GM19397 (cell line): ENCODE results near the gene TRDN.
"Not testable (repeated sequence)": the region's sequence is repeated elsewhere in the genome, so short reads cannot be mapped to it uniquely, and the experiment has no call there.

Source experiments
- ATAC-seq: cut with Tn5 transposase; IDR thresholded peaks from one replicate; pipeline ENCODE4 v1.9.1; 2021; ENCODE audit warnings: mild to moderate bottlenecking, moderate library complexity; ENCODE audit not compliant: unreplicated experiment

The TRDN gene

DNA sequence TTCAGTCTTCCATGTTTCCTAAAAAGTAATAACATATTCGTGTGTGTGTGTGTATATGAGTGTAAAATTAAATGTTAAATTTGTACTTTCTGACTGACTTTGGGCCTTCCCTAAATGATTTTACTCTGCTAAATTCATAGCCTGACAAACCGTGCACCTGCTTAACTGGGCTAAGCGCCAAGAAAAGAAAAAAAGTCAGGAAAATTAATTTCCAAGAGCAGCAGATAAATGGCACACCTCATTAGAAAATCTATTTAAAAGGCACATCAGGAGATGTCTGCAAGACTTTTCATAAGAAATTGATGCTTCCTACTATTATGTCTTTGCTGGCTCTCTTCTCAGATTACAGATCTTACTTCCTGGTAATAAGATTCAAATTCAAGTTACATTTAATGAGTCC lies 72.4 kb downstream of the TRDN start:
- no peak for ATAC-seq

DNA sequence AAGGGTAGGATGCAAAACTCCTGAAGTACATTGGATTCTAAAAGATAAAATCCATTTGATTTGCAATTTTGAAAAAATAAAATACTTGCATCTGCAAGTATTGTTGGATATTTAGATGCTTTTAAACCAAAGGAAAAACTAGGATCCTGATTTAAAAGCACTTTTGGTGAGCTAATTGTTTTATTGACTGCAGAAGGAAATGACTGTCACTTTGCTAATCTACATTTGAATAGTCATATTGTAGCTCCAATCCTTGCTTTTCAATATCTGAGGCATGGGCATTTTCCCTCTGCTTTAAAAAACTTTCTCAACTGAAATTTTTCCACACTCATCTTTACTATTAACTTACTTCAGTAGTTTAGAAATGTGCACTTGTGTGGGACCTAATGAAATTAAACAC lies 74.1 kb downstream of the TRDN start:
- ATAC-seq = no peak

DNA sequence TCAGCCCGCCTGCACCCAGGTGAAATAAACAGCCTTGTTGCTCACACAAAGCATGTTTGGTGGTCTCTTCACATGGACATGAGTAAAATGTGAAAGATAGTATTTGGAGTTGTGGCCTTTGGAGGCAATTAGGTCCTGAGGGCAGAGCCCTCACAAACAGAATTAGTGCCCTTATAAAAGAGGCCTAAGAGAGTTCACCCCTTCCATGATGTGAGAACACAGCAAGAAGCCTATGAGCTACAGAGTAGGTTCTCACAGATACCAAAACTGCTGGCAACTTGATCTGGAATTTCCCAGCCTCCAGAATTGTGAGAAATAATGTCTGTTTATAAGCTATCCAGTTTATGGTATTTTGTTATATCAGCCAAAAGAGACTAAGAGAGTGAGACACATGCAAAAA lies 74.5 kb downstream of the TRDN start:
- no peak for ATAC-seq

DNA sequence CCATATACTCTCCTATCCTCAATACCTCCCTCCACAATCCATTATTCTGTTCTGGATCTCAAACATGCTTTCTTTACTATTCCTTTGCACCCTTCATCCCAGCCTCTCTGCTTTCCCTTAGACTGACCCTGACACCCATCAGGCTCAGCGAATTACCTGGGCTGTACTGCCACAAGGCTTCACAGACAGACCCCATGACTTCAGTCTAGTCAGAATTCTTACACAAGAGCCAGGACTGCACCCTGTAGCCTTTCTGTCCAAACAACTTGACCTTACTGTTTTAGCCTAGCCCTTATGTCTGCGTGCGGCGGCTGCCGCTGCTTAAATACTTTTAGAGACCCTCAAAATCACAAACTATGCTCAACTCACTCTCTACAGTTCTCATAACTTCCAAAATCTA lies 76.9 kb downstream of the TRDN start:
- ATAC-seq = not testable (repeated sequence)

DNA sequence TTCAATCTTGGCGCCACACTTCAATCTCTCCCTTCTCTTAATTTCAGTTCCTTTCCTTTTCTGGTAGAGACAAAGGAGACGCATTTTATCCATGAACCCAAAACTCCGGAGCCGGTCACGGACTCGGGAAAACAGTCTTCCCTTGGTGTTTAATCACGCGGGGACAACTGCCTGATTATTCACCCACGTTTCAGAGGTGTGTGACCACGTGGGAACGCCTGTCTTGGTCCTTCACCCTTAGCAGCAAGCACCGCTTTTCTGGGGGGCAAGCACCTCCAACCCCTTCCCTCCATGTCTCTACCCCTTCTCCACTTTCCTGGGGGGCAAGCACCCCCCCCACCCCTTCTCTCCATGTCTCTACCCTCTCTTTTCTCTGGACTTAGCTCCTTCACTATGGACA lies 79.3 kb downstream of the TRDN start:
- not testable (repeated sequence) for ATAC-seq

DNA sequence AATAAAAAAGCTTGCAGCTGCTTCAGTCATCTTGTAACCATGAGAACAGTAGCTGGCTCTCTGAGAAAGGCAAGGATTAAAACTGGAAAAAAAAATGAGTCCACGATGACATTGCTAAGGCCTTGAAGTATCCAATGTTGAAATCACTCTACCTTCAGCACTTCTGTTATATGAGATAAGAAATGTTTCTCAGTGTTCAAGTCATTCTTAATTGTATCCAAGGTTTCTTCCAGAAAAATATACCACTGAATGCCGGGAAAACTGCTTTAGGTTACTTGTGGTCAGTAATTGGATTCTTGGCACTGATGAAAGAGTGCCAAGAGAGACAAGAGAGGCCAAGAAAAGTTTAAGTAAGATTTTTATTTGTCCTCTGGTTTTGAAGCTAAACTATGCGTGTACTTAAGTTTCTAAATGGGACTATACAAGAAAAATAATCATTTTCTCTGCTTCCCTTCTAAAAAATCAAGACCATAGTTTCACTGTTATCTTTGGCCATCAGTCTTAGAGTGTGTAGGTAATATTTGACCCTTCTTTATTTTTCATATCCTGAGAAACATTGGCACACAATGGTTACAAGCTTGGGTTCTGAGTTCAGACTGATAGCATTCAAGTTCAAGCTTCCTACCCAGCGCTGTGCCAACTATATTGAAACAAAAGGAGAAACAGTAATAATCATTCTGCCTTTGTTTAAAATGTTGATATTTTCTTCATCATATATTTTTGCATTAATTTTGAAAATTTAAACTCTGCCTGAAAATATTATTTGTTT lies 84.6 kb downstream of the TRDN start:
- no peak for ATAC-seq

DNA sequence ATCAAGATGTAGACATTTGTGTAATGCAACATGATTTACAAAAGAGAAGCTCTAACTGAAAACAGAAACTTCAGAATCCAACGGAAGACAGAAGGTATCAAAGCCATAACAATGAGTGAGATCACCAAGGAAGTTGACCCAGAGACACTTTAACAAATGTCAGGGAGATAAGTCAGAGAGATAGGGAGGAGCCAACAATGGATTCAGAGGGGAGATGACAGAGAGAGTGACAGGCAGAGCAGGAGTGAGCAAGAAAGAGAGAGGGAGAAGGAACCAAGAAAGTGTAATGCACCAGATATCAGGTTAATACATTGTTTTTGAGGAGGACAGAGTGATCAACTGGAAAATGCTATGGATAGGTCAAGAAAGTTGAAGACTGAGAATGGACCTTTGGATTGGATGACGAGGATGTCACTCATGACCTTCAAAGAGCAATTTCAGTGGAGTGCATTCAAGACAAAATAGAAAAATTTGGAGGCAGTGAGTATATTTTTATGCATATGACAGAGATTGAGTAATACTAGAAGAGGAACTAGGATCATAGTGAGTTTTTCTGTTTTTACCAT lies 86.6 kb downstream of the TRDN start:
- ATAC-seq = no peak

DNA sequence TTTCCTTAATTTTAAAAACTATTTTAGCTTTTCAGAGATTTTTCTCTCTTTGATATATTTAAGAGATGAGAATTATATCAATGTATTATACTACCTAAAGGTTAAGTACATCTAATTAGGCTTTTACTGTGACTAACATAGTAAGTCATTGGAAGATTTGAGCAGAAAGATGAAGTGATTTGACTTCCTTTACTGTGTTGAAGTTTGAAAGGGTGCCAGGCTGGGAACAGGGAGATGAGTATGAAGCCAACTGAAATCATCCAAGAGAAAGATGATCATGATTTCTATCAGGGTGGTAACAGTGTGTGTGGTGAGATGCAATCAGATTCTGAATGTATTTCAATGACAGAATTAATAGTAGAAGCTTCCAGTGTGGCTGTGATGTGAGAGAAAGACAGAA lies 87.3 kb downstream of the TRDN start:
- ATAC-seq = no peak

DNA sequence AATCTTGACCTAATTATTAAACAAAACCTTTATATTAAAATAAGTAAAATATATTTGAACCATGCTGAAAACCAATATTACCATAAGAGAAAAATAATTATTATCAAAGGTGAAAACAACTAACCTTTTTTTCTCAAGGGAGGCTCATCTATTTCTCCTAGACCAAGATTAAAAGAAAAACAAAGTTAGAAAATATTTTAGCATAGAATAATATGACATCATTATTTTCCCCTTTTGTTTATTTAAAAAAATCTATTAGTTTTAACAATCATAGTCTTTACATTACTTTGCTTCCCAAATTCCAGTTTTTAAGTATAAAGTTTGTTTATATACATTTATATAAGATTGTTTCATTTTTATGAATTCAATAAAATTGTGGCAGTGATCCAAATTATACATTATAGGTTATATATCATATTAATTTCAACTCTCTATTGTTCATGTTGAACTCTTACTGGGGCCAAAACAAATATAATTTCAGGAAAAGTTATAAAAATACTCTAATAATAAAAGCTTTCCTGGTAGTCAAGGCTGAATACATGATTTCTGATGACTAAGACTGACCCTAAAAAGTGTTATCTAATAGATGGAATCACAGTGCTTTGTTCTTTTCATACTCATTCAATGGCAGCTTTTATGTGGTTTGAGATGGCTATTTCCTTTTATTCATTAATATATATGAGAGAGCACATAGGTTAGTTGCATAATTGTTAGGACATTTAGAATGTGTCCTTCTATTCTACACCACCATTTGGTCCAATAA lies 89.4 kb downstream of the TRDN start:
- ATAC-seq = no peak

DNA sequence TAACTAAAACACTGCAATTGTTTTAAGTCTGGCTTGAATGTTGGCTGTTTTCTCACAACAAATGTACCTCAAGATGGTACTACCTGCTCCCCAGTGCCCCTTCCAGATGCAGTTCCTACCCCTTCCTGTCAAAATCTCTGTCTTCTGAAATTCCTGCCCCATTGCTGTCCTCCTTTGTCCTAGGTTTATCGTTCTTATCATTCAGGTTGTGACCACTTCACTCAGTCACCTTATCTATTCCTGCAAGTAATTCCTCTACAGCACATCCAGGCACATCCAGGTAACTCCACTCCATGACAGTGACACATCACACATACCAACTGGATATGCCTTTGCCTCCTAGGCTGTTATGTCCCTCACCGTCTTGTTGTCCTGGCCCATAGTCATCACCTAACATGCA lies 90.2 kb downstream of the TRDN start:
- no peak for ATAC-seq

DNA sequence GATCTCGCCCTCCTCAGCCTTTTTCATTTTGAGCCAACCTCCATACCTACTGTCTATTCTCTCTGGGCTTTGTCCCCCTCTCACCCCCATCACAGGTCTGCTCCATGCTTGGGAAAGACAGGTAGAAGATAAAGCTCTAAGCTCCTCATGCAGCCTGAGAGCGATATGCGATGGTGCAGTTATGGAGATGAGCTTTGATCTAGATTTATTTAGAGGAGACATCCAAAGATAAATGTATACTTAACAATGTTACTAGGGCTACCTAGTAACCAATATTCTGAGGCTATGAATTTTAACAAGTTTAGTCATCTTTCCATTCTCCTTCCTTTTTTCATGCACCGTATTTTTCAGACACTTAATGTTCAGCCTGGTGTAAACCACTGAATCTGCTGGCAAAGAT lies 95.3 kb downstream of the TRDN start:
- ATAC-seq = no peak

DNA sequence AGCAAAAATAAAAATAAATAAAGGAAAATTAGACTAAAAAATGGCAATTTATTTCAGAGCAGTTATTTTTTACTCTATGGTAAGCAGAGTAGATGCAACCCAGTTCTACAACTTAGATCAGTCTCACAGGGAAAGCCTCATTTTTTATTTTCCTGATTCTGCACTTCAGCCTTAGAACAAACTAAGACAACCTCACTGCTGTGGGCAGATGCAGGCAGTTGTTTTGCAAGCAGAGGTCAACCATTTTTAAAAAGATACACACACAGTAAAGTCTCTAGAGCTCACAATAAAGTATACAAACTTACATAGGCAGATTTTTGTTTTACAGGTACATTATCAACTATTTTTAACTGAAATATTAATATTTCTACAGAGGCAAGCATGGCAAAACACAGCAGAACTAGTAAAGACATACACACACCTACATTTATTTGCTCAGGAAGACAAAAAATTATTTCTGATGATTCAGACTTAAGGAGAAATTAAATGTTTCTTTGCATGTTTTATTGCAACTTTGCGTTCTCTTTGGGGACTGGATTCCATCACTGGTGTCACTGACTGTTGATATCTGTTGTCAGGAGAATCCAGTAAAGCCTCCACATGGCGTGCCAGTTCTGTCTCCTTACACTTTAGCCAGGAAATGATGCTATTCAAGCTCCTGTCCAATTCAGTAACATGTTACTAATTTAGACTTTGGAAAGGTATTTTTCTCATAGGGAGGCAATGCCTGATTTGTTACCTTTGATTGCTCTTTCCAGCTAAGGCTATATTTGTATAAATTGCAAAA lies 102.7 kb downstream of the TRDN start:
- no peak for ATAC-seq

DNA sequence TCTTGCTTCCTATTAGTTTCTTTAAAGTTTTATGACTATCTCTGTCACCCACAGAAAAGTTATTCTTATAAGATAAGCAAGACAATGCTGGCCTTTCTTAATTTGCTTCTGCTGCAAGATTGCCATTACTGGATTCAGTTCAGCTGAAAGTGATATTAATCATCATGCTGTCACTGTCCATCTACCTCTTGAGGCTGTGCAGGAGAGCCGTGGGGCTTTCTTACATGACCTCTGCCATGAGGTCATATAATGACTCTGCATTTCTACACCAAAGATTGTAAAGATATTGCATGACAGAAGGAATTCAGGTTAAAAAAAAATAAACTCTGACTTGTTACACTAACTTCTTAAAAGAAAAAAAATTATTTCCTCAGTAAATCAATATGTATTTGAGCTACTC lies 106.9 kb downstream of the TRDN start:
- no peak for ATAC-seq

DNA sequence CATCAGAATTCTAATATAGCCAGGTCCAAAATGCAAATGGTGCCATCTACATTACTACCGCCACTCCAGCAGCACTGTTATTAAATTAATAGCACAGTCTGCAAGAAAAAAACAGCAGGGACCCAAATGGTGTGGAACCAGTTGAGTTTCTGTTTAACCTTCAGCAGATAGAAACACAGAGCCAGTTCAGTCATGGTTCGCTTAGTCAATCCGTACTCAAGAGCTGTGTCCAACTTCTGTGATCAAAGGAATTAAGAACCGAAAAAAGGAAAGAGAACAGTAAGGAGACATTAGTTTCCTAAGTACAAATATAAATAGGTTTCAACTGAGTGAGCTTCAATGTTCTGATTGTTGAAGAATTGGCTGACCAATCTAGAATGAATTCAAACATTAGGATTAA lies 107.7 kb downstream of the TRDN start:
- no peak for ATAC-seq

DNA sequence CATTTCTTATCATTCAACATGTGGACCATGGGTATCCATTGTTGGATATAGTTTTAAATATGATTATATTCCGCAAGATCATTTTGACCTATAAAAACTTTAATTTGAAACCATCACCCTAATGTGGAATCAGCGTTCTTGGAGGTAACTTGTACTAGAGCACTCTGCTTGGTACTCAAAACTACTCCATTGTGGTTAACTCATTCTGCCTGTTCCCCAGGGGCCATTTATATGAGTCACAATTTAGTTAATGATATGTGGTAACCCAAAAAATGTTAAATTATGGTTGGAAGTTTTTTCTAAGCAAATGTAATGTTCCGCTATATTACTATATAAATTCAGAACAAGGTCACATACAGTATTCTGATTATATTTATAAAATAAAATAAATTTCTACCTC lies 109.3 kb downstream of the TRDN start:
- ATAC-seq = no peak

DNA sequence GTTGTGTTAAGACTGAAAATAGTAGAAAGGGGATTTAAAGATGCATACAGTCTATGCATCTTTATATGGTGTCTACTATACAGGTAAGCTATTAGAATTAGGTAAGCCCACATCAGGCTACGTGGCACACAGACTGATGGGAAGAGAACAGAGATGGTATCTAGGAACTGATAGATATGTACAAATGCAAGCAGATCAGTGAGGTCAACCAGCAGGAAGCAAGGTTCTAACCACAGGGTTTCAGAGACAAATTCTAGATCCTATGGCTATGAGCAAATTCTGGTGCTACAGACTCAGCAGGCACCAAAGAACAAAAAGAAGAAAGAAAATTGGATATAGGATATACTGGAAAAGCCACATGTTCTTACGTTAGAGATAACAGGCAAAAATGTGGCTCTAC lies 110.6 kb downstream of the TRDN start:
- no peak for ATAC-seq

DNA sequence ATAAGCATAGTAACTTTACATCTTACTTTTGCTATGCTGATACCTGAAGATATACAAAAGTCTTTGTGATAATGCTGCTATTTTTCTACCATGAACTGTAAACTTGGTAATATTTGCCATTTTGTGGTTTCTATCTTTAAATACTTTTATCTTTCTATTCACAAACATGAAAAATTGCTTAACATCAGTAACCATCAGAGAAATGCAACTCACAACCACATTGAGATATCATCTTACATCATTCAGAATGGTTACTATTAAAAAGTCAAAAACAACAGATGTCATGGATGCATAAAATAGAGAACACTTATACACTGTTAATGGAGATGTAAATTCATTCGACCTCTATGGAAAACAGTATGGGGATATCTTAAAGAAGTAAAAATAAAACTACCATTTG lies 112.0 kb downstream of the TRDN start:
- ATAC-seq = no peak

DNA sequence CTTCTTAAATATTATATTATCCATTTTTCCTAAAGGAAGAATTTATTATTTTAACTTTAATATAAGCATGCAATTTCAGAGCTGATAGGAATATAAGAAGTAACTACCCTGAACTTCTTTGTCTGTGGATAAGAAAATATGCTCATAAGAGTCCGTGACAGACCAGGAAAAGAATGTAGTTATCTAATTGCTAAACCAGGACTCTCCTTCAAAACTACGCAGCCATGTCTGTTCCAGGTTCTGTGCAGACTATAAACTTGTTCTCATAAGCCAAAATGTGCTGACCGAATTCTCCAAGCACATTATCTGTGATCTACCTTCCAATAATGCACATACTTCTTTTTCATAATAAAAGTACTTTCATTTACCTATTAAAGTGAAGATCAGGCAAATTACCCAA lies 116.5 kb downstream of the TRDN start:
- no peak for ATAC-seq

DNA sequence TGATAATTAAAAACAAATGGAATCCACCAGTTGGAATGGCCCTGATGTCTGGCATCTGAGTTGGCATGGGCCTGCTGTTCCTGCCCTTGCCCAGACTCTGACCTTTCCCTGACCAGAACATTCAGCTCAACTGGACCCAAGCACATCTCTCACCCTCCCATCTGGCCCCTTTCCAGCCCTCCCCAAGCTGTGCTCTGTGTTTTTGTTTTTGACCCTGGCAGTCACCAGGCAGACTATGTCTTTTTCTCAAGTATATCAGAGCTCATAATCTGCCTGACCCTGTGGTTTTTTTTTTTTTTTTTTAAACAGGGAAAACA lies 117.6 kb downstream of the TRDN start:
- no peak for ATAC-seq

DNA sequence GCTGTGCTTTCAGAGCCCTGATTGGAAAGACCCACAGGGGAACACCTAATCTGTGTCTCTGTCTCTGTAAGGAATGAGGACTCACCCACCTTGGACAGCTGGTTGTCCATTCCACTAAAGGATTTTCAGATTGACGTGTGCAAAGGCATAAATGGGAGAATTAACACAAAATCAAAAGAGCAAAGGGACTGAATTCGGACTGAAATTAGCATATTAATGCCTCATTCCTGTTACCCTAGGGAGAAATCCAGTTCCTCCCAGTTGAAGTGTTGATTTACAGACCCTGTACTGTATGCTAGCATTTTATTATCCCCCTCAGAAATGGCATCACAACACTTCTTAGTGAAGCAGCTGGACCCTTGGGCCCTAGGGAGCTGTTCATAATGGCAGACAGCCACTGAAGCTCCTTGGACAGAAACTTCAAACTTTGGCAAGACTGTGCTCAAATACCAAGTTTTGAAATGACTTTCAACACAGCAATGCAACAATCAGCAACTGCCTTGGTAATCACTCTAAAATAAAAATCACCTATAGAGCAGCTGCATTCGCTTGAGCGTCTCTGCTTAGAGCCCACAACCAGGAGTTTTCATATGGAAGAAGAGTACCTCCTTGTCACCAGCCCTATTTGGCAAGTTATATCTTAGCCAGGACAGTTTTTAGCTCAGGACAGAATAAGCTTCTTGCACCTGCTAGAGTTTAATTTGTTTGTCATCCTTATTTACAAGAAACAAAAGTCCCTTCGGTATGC lies 118.1 kb downstream of the TRDN start:
- no peak for ATAC-seq

DNA sequence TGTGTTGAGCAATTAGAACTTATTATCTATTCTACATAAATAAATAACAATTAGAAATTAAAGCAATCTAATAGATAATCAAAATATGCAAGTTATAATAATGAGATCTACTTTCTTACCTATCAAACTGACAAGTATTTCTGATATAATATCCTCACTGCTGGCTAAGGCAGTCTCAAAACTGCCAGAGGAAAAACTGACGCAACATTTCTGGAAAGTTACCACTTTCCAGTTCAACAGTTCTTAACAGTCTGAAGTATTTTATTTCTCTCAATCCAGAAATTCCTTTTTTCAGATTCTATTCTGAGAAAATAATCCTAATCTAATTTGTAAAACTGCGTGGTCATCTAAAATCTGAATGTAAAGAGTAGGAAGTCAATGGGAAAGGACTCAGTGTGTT lies 121.0 kb downstream of the TRDN start:
- no peak for ATAC-seq
